Tibial nerve (tissue), 4 donors: ENCODE measurements around the gene CD247.

Experiments used
- EP300 ChIP-seq, 2 donors: sonication (generic); formaldehyde crosslinking; IDR thresholded peaks; one replicate each; pipeline ENCODE4 v1.6.1; 2017; ENCODE audit warnings: antibody characterized with exemption in 2 of 2, mild to moderate bottlenecking in 1 of 2
- POLR2A ChIP-seq, 2 donors: fragments of 450-650 bp; IDR thresholded peaks; one replicate each; pipeline ENCODE4 v1.6.1; 2017; ENCODE audit warnings: antibody characterized with exemption in 2 of 2, mild to moderate bottlenecking in 2 of 2, moderate library complexity in 2 of 2
- TF ChIP-seq, protein P1 (sequence below), 5 experiments: fragments of 200-600 bp in 3 of 5; fragments of 450-650 bp in 2 of 5; sonication (generic) in 3 of 5; IDR thresholded peaks; one replicate each; pipeline ENCODE4 v1.5.1; 2016 to 2019; ENCODE audit warnings: antibody characterized with exemption in 5 of 5, mild to moderate bottlenecking in 3 of 5, moderate library complexity in 2 of 5

DNA sequence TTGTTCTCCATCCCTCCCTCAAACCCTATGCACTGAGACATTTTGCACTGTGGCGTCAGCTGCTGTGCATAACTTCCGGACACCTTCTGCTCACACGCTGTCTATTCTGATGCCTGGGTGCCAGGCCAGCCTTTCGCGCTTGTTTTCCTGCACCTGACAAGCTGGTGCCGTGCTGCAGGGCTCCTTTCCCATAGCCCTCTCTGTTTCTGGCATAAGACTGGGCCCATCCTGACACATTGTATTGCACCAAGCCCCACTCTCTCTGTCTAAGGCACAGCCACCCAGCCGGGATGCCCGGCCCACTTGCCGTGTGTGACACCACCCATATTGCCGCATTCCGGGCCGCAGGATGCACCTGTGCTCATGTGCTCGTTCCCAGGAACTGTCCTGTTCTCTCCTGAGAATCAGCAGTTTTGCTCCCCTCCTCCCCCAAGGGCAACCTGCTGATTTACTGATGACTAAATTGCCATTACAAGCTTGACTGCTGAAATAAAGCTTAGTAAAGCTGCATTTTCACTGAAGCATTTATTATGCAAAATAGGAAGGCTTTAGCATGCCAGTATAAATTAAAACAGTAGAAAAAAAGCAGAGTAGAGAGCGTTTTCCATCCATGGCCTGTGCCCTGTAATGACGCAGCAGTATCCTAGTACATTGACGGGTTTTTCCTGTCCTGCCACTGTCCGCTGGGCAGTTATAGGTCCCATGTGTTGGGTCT, 88.0 kb downstream of the CD247 start:
- TF ChIP-seq POLR2A (IDR thresholded peaks at IDR 0.05) = no peak
- TF ChIP-seq, protein P1, sequence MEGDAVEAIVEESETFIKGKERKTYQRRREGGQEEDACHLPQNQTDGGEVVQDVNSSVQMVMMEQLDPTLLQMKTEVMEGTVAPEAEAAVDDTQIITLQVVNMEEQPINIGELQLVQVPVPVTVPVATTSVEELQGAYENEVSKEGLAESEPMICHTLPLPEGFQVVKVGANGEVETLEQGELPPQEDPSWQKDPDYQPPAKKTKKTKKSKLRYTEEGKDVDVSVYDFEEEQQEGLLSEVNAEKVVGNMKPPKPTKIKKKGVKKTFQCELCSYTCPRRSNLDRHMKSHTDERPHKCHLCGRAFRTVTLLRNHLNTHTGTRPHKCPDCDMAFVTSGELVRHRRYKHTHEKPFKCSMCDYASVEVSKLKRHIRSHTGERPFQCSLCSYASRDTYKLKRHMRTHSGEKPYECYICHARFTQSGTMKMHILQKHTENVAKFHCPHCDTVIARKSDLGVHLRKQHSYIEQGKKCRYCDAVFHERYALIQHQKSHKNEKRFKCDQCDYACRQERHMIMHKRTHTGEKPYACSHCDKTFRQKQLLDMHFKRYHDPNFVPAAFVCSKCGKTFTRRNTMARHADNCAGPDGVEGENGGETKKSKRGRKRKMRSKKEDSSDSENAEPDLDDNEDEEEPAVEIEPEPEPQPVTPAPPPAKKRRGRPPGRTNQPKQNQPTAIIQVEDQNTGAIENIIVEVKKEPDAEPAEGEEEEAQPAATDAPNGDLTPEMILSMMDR (IDR thresholded peaks at IDR 0.05) = no peak
- no peak for TF ChIP-seq EP300 (IDR thresholded peaks at IDR 0.05)
